CD4-positive, alpha-beta memory T cell (primary cell): ENCODE data around the gene PI4KA. TPM values are rescaled to one million over a fixed set of nuclear protein-coding genes. Genes with fewer than 3 reads are reported as not detected.
"Not testable (repeated sequence)": the region's sequence is repeated elsewhere in the genome, so short reads cannot be mapped to it uniquely, and the experiment has no call there.

Experiments used
- CTCF ChIA-PET: fragments of 350-600 bp; sonication (Branson Sonifier 250); formaldehyde crosslinking; loops from one replicate; lab custom pipeline; 2021; ENCODE audit warnings: inconsistent platforms; ENCODE audit not compliant: partially characterized antibody; lab: Charles Lee
- POLR2A ChIA-PET: fragments of 350-600 bp; sonication (Branson Sonifier 250); formaldehyde crosslinking; loops from one replicate; lab custom pipeline; 2021; ENCODE audit not compliant: partially characterized antibody; lab: Charles Lee
- DNase-seq, 5 donors: peaks; one replicate each; pipeline versions ENCODE4 v3.0.0 to v3.0.0-alpha.2; 2020 to 2022; ENCODE audit warnings: mixed read lengths in 1 of 5
- H3K27ac ChIP-seq: one replicate; pipeline ENCODE4 v1.7.0; 2013; ENCODE audit warnings: low read depth, low read length
- H3K27me3 ChIP-seq: 2 replicates; pipeline ENCODE4 v1.7.0; 2013; ENCODE audit warnings: mild to moderate bottlenecking, low read length, moderate library complexity; ENCODE audit not compliant: insufficient read depth
- H3K36me3 ChIP-seq: 2 replicates; pipeline ENCODE4 v1.7.0; 2013; ENCODE audit warnings: mild to moderate bottlenecking, low read length, moderate library complexity; ENCODE audit not compliant: insufficient read depth
- H3K4me1 ChIP-seq: 2 replicates; pipeline ENCODE4 v1.7.0; 2013; ENCODE audit warnings: mild to moderate bottlenecking, low read length, moderate library complexity; ENCODE audit not compliant: insufficient read depth
- H3K4me3 ChIP-seq, 2 donors: one replicate each; pipeline ENCODE4 v1.7.0; 2013; ENCODE audit warnings: low read length in 2 of 2, mild to moderate bottlenecking in 1 of 2
- H3K9me3 ChIP-seq, 2 donors: one replicate each; pipeline ENCODE4 v1.7.0; 2013; ENCODE audit warnings: low read length in 2 of 2, control low read depth in 1 of 2; ENCODE audit not compliant: control insufficient read depth in 1 of 2
- H3K27ac Mint-ChIP-seq, 7 donors: one replicate each; pipeline ENCODE4 v1.8.0; 2020 to 2021; ENCODE audit warnings: mixed read lengths in 7 of 7, mild to moderate bottlenecking in 6 of 7, inconsistent platforms in 3 of 7, moderate library complexity in 3 of 7
- H3K27me3 Mint-ChIP-seq, 2 donors: one replicate each; pipeline ENCODE4 v1.8.0; 2020 to 2021; ENCODE audit warnings: mixed read lengths in 2 of 2
- H3K36me3 Mint-ChIP-seq, 2 donors: one replicate each; pipeline ENCODE4 v1.8.0; 2020 to 2021; ENCODE audit warnings: mixed read lengths in 2 of 2, inconsistent platforms in 1 of 2, mild to moderate bottlenecking in 1 of 2
- H3K4me1 Mint-ChIP-seq, 4 donors: one replicate each; pipeline ENCODE4 v1.8.0; 2020 to 2021; ENCODE audit warnings: mixed read lengths in 4 of 4, mild to moderate bottlenecking in 1 of 4
- H3K4me3 Mint-ChIP-seq, 8 donors: one replicate each; pipeline ENCODE4 v1.8.0; 2020 to 2021; ENCODE audit warnings: mixed read lengths in 8 of 8, mild to moderate bottlenecking in 7 of 8, moderate library complexity in 6 of 8, inconsistent platforms in 3 of 8
- H3K9me3 Mint-ChIP-seq, 8 donors: one replicate each; pipeline ENCODE4 v1.8.0; 2020 to 2021; ENCODE audit warnings: mixed read lengths in 8 of 8, mild to moderate bottlenecking in 5 of 8, inconsistent platforms in 3 of 8, moderate library complexity in 1 of 8
- intact Hi-C: fragments of 100-400 bp; cut with micrococcal nuclease; formaldehyde crosslinking; loops from one replicate; pipeline ENCODE4 v1.15.1; 2023
- polyA plus RNA-seq, 2 donors: library from polyadenylated mRNA; unstranded; fragments of 300-500 nt; fragmentation: Illumina TruSeq; gene quantifications; one replicate each; pipeline ENCODE4 v1.2.3, GENCODE V29; 2021
- total RNA-seq, 2 experiments: library from RNA; stranded (reverse); gene quantifications; one replicate each; pipeline ENCODE4 v1.2.3, GENCODE V29; 2021

Gene PI4KA
- total and polyA plus RNA-seq, 4 experiments from 2014 or later: 31.5 to 145 (median 110) TPM

- H3K27me3 ChIP-seq, DNase-seq, H3K36me3 Mint-ChIP-seq, H3K9me3 ChIP-seq, H3K4me3 ChIP-seq, H3K9me3 Mint-ChIP-seq, H3K27ac ChIP-seq, H3K36me3 ChIP-seq, H3K27me3 Mint-ChIP-seq: not testable (repeated sequence)
- CTCF ChIA-PET: interaction anchor here (1.3 kb wide), 1 partner anchor 282 kb away, joined by 9 read pairs; no protein-coding TSS in a partner anchor
- peak overlapping the region in 1 of 7 donors; percentile 44 for H3K27ac Mint-ChIP-seq
- intact Hi-C loops: loop anchor here (5.0 kb wide), 1 partner anchor 133 kb away; no protein-coding TSS in a partner anchor
- peaks cover 13% of the 10 kb centered on the region for H3K4me1 ChIP-seq
- POLR2A ChIA-PET: interaction anchor here (4.1 kb wide), 1 partner anchor 236 kb away, joined by 27 read pairs; no protein-coding TSS in a partner anchor
- H3K4me1 Mint-ChIP-seq: peaks cover 7 to 27% (median 17%) of the 10 kb centered on the region in 4 donors
- H3K4me3 Mint-ChIP-seq: peak overlapping the region in 2 of 8 donors; percentile 25 to 61
Measured at GRCh38 chr22:20699856-20700255, 158.8 kb downstream of the PI4KA start.

- peak overlapping the region; percentile 31 for H3K27ac ChIP-seq
- H3K36me3 Mint-ChIP-seq, intact Hi-C loops: not testable (repeated sequence)
Measured at GRCh38 chr22:20697481-20698113, 161.0 kb downstream of the PI4KA start.

DNA sequence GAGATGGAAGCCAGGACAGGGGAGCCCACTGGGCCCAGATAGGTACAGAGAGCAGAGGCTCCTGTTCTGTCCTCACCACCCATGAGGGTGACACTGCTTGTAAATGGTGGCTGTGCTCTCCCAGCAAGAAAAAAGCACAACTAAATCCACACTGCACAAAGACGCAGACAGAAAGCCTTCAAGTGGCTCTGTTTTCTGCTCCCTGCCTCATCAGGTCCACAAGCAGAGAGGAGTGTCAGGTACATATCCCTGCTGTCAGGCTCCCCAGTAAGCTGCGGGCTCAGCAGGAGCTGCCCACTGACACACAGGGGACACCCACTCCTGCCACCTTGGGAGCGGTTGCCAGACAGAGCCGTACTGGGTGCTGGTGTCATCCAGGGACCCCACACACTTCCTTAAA, 162.6 kb downstream of the PI4KA start:
- H3K4me1 ChIP-seq, H3K27me3 ChIP-seq, H3K27me3 Mint-ChIP-seq, H3K9me3 ChIP-seq, CTCF ChIA-PET, H3K27ac Mint-ChIP-seq, H3K4me3 Mint-ChIP-seq, POLR2A ChIA-PET, H3K4me3 ChIP-seq, DNase-seq, H3K9me3 Mint-ChIP-seq, H3K36me3 ChIP-seq, intact Hi-C loops, H3K27ac ChIP-seq, H3K36me3 Mint-ChIP-seq: not testable (repeated sequence)
- peaks cover 1 to 12% (median 4%) of the 10 kb centered on the region in 4 donors for H3K4me1 Mint-ChIP-seq

More at GRCh38 chr22:20697481-20698113, 161.0 kb downstream of the PI4KA start:
- H3K27me3 ChIP-seq, H3K9me3 ChIP-seq, POLR2A ChIA-PET, CTCF ChIA-PET, H3K4me3 ChIP-seq, H3K27me3 Mint-ChIP-seq, H3K36me3 ChIP-seq, H3K9me3 Mint-ChIP-seq, H3K4me1 ChIP-seq: not testable (repeated sequence)
- H3K4me3 Mint-ChIP-seq: peak overlapping the region in 6 of 8 donors; percentile 2 to 63 (median 18)
- H3K4me1 Mint-ChIP-seq: peaks cover 4 to 20% (median 9%) of the 10 kb centered on the region in 4 donors
- H3K27ac Mint-ChIP-seq: peak overlapping the region; percentile 3 to 83 (median 59)
- DNase-seq: peak; percentile 46 to 88 (median 87)

- H3K27me3 ChIP-seq, H3K4me1 ChIP-seq, H3K36me3 Mint-ChIP-seq, H3K9me3 ChIP-seq, POLR2A ChIA-PET, H3K4me3 ChIP-seq, H3K4me1 Mint-ChIP-seq, H3K9me3 Mint-ChIP-seq, intact Hi-C loops, H3K27me3 Mint-ChIP-seq, H3K27ac ChIP-seq, H3K36me3 ChIP-seq: not testable (repeated sequence)
- peak overlapping the region in 3 of 8 donors; percentile 10 to 34 (median 15) for H3K4me3 Mint-ChIP-seq
- CTCF ChIA-PET: interaction anchor here (0.8 kb wide), 1 partner anchor 277 kb away, joined by 3 read pairs; no protein-coding TSS in a partner anchor
- H3K27ac Mint-ChIP-seq: peak overlapping the region in 3 of 7 donors; percentile 48 to 72 (median 55)
- peak in 1 of 5 donors; percentile 13 for DNase-seq
Measured at GRCh38 chr22:20695205-20695604, 163.4 kb downstream of the PI4KA start.

- intact Hi-C loops, H3K4me1 Mint-ChIP-seq, H3K36me3 Mint-ChIP-seq, DNase-seq, H3K9me3 ChIP-seq, H3K27me3 ChIP-seq, H3K4me1 ChIP-seq, CTCF ChIA-PET, H3K4me3 Mint-ChIP-seq, H3K4me3 ChIP-seq, H3K27me3 Mint-ChIP-seq, H3K27ac ChIP-seq, POLR2A ChIA-PET, H3K9me3 Mint-ChIP-seq, H3K27ac Mint-ChIP-seq, H3K36me3 ChIP-seq: not testable (repeated sequence)
Measured at GRCh38 chr22:20694256-20694655, 164.4 kb downstream of the PI4KA start.

DNA sequence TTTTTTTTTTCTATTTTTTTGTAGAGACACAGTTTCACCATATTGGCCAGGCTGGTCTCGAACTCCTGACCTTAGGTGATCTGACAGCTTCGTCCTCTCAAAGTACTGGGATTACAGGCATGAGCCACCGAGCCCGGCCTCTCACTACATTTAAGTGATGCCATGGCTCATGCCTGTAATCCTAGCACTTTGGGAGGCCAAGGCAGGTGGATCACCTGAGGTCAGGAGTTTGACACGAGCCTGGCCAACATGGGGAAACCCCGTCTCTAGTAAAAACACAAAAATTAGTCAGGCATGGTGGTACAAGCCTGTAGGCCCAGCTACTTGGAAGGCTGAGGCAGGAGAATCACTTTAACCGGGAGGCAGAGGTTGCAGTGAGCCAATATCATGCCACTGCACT, 165.7 kb downstream of the PI4KA start:
- DNase-seq, H3K27me3 ChIP-seq, intact Hi-C loops, CTCF ChIA-PET, H3K27me3 Mint-ChIP-seq, H3K27ac ChIP-seq, H3K4me3 ChIP-seq, H3K9me3 ChIP-seq, H3K9me3 Mint-ChIP-seq, H3K36me3 ChIP-seq, H3K4me1 Mint-ChIP-seq, H3K4me1 ChIP-seq, H3K36me3 Mint-ChIP-seq, H3K4me3 Mint-ChIP-seq, POLR2A ChIA-PET: not testable (repeated sequence)
- H3K27ac Mint-ChIP-seq: peak overlapping the region in 1 of 7 donors; percentile 79

- H3K4me3 Mint-ChIP-seq, H3K27me3 Mint-ChIP-seq: not testable (repeated sequence)
Measured at GRCh38 chr22:20690586-20691317, 167.9 kb downstream of the PI4KA start.

More at GRCh38 chr22:20690586-20691317, 167.9 kb downstream of the PI4KA start:
- POLR2A ChIA-PET, H3K36me3 ChIP-seq, H3K36me3 Mint-ChIP-seq, H3K9me3 ChIP-seq, H3K27ac Mint-ChIP-seq, H3K4me1 Mint-ChIP-seq, H3K4me3 ChIP-seq, H3K27ac ChIP-seq, H3K9me3 Mint-ChIP-seq, DNase-seq, H3K27me3 ChIP-seq, H3K4me1 ChIP-seq, intact Hi-C loops: not testable (repeated sequence)
- CTCF ChIA-PET: interaction anchor here (1.1 kb wide), 1 partner anchor 127 kb away, joined by 3 read pairs; no protein-coding TSS in a partner anchor
